SH-SY5Y (cell line): ENCODE data around the gene ANO10.

Experiments used
- GATA2 ChIP-seq: IDR thresholded peaks from 2 replicates; pipeline ENCODE4 v1.6.1; 2011; ENCODE audit warnings: mild to moderate bottlenecking, low read depth, low read length
- GATA3 ChIP-seq: IDR thresholded peaks from 2 replicates; pipeline ENCODE4 v1.6.1; 2011; ENCODE audit warnings: low read depth, mild to moderate bottlenecking, low read length, moderate library complexity

GRCh38 chr3:43436507-43437140 lies 185.2 kb downstream of the ANO10 start:
- TF ChIP-seq GATA2, result no peak
- no peak for TF ChIP-seq GATA3
